ENCODE results near the gene ANAPC13. TPM values are rescaled to one million over a fixed set of nuclear protein-coding genes. Genes with fewer than 3 reads are reported as not detected.
A peak's percentile ranks its signal among the peaks of the same experiment; 100 is the strongest.

Gene ANAPC13
- total and polyA plus RNA-seq, 2 experiments from 2014 or later = 119 to 149 TPM

DNA sequence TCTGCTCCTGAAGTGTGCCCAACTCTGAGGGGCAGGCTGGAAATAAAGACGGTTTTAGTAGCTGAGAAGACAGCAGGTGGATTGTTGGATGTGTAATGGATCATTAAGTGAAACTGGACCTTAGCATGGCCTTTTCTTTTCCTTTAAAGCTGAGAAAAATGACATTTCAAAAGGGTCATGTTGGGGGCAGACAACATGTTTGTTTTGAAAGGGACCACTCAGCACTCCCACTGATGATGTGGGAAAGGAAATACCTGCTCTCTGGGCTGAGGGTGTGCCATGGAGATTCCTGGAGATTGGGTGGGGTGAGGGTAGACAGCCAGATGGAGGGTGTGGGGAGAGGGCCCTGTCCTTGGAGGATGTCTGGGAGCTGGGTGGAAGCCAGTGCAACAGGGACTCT is 38.4 kb downstream of the ANAPC13 start:
- Histone ChIP-seq H3K4me1 (ENCODE audit: insufficient read depth) (peaks cover 3% of the 10 kb centered on the region), H3K9me2 (replicated peaks; ENCODE audit: insufficient read depth) (no peaks in the 10 kb centered on the region), H3K27ac (no peak overlapping the region), H3K4me3 (no peak overlapping the region), H3K4me2 (no peak overlapping the region), H3K79me2 (no peaks in the 10 kb centered on the region), H4K20me1 (ENCODE audit: insufficient read depth, poor library complexity, severe bottlenecking) (no peaks in the 10 kb centered on the region), H3K27me3 (no peaks in the 10 kb centered on the region), H2AFZ (no peak overlapping the region), H3K36me3 (replicated peaks; ENCODE audit: insufficient read depth, low read depth) (no peaks in the 10 kb centered on the region), H3K9me3 (ENCODE audit: low read depth) (no peaks in the 10 kb centered on the region)
- WGBS (ENCODE audit: low lambda C conversion rate, missing lambda C conversion rate) = 78% methylated on average over 1 of the region's 1 CpG
- TF ChIP-seq EZH2phosphoT487 (IDR thresholded peaks at IDR 0.05; ENCODE audit: low read depth, severe bottlenecking, unreplicated experiment) = no peak
- no peak for TF ChIP-seq EZH2 (IDR thresholded peaks at IDR 0.05; ENCODE audit: borderline replicate concordance)
- TF ChIP-seq, protein P1, sequence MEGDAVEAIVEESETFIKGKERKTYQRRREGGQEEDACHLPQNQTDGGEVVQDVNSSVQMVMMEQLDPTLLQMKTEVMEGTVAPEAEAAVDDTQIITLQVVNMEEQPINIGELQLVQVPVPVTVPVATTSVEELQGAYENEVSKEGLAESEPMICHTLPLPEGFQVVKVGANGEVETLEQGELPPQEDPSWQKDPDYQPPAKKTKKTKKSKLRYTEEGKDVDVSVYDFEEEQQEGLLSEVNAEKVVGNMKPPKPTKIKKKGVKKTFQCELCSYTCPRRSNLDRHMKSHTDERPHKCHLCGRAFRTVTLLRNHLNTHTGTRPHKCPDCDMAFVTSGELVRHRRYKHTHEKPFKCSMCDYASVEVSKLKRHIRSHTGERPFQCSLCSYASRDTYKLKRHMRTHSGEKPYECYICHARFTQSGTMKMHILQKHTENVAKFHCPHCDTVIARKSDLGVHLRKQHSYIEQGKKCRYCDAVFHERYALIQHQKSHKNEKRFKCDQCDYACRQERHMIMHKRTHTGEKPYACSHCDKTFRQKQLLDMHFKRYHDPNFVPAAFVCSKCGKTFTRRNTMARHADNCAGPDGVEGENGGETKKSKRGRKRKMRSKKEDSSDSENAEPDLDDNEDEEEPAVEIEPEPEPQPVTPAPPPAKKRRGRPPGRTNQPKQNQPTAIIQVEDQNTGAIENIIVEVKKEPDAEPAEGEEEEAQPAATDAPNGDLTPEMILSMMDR (IDR thresholded peaks at IDR 0.05; ENCODE audit: poor library complexity) = no peak
- DNase-seq (ENCODE audit: low spot score) = no peak

GRCh38 chr3:134446800-134447199 is 39.0 kb downstream of the ANAPC13 start:
- no peaks in the 10 kb centered on the region for H3K9me3 ChIP-seq (ENCODE audit: low read depth)
- H3K36me3 ChIP-seq (replicated peaks; ENCODE audit: insufficient read depth, low read depth) = no peaks in the 10 kb centered on the region
- no peak overlapping the region for H3K27ac ChIP-seq
- no peaks in the 10 kb centered on the region for H3K27me3 ChIP-seq
- H3K4me3 ChIP-seq = no peak overlapping the region
- H3K79me2 ChIP-seq = no peaks in the 10 kb centered on the region
- WGBS (ENCODE audit: low lambda C conversion rate, missing lambda C conversion rate) = 91% methylated on average over 3 of the region's 3 CpGs
- H3K4me1 ChIP-seq (ENCODE audit: insufficient read depth) = peaks cover 3% of the 10 kb centered on the region
- H4K20me1 ChIP-seq (ENCODE audit: insufficient read depth, poor library complexity, severe bottlenecking) = no peaks in the 10 kb centered on the region
- no peaks in the 10 kb centered on the region for H3K9me2 ChIP-seq (replicated peaks; ENCODE audit: insufficient read depth)
- no peak for DNase-seq (ENCODE audit: low spot score)
- TF ChIP-seq EZH2phosphoT487 (IDR thresholded peaks at IDR 0.05; ENCODE audit: low read depth, severe bottlenecking, unreplicated experiment) = no peak
- TF ChIP-seq, protein P1 (IDR thresholded peaks at IDR 0.05; ENCODE audit: poor library complexity) = no peak
- TF ChIP-seq EZH2 (IDR thresholded peaks at IDR 0.05; ENCODE audit: borderline replicate concordance) = no peak
- H2AFZ ChIP-seq = no peak overlapping the region
- H3K4me2 ChIP-seq = no peak overlapping the region

GRCh38 chr3:134445636-134446035 is 40.1 kb downstream of the ANAPC13 start:
- WGBS (ENCODE audit: low lambda C conversion rate, missing lambda C conversion rate) = 75% methylated on average over 1 of the region's 1 CpG
- TF ChIP-seq, protein P1 (IDR thresholded peaks at IDR 0.05; ENCODE audit: poor library complexity) = no peak
- TF ChIP-seq EZH2 (IDR thresholded peaks at IDR 0.05; ENCODE audit: borderline replicate concordance) (no peak), EZH2phosphoT487 (IDR thresholded peaks at IDR 0.05; ENCODE audit: low read depth, severe bottlenecking, unreplicated experiment) (no peak)
- no peaks in the 10 kb centered on the region for H3K9me3 ChIP-seq (ENCODE audit: low read depth)
- H3K9me2 ChIP-seq (replicated peaks; ENCODE audit: insufficient read depth) = no peaks in the 10 kb centered on the region
- peak overlapping the region; percentile 23 for H3K27ac ChIP-seq
- H3K36me3 ChIP-seq (replicated peaks; ENCODE audit: insufficient read depth, low read depth) = no peaks in the 10 kb centered on the region
- no peak overlapping the region for H2AFZ ChIP-seq
- H4K20me1 ChIP-seq (ENCODE audit: insufficient read depth, poor library complexity, severe bottlenecking) = no peaks in the 10 kb centered on the region
- DNase-seq (ENCODE audit: low spot score) = peak; percentile 42
- H3K27me3 ChIP-seq = no peaks in the 10 kb centered on the region
- no peak overlapping the region for H3K4me3 ChIP-seq
- H3K4me2 ChIP-seq = no peak overlapping the region
- H3K4me1 ChIP-seq (ENCODE audit: insufficient read depth) = peaks cover 3% of the 10 kb centered on the region
- no peaks in the 10 kb centered on the region for H3K79me2 ChIP-seq

DNA sequence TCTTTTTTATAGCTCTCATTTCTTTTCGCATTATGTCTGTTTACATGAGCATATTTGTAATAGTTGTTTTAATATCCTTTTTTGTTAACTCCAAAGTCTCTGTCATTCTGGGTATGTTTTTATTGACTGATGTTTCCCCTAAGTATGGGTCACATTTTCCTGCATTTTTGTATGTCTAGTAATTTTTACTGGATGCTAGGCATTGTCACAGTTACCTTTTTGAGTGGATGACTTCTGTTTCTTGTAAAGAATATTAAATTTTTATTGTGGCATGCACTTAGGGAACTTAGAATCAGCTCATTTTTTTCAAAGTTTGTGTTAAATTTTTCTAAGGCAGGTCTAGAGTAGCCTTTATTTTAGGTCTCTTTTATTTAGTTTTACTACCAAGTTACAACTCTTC is 40.7 kb downstream of the ANAPC13 start:
- DNase-seq (ENCODE audit: low spot score) = no peak
- TF ChIP-seq EZH2 (IDR thresholded peaks at IDR 0.05; ENCODE audit: borderline replicate concordance) (no peak), EZH2phosphoT487 (IDR thresholded peaks at IDR 0.05; ENCODE audit: low read depth, severe bottlenecking, unreplicated experiment) (no peak)
- TF ChIP-seq, protein P1 (IDR thresholded peaks at IDR 0.05; ENCODE audit: poor library complexity) = no peak
- Histone ChIP-seq H3K36me3 (replicated peaks; ENCODE audit: insufficient read depth, low read depth) (no peaks in the 10 kb centered on the region), H3K9me2 (replicated peaks; ENCODE audit: insufficient read depth) (no peaks in the 10 kb centered on the region), H3K27ac (no peak overlapping the region), H3K4me1 (ENCODE audit: insufficient read depth) (peaks cover 3% of the 10 kb centered on the region), H3K79me2 (no peaks in the 10 kb centered on the region), H2AFZ (no peak overlapping the region), H3K27me3 (no peaks in the 10 kb centered on the region), H3K4me2 (no peak overlapping the region), H3K9me3 (ENCODE audit: low read depth) (no peaks in the 10 kb centered on the region), H3K4me3 (no peak overlapping the region), H4K20me1 (ENCODE audit: insufficient read depth, poor library complexity, severe bottlenecking) (no peaks in the 10 kb centered on the region)
- WGBS (ENCODE audit: low lambda C conversion rate, missing lambda C conversion rate) = 90% methylated on average over 1 of the region's 1 CpG

Measured in hepatocyte (in vitro differentiated cells).